Left ventricle myocardium superior (tissue), 1 donor: Measurements from ENCODE around the gene PSPH. TPM values are rescaled to one million over a fixed set of nuclear protein-coding genes. Genes with fewer than 3 reads are reported as not detected.
"Not testable (repeated sequence)": the region's sequence is repeated elsewhere in the genome, so short reads cannot be mapped to it uniquely, and the experiment has no call there.

Experiments used
- ATAC-seq: fragments of 200-7000 bp; cut with Tn5 transposase; one replicate; pipeline ENCODE4 v1.9.1; 2020; ENCODE audit warnings: mild to moderate bottlenecking, moderate library complexity
- DNase-seq: peaks from one replicate; pipeline ENCODE4 v3.0.0-alpha.2; 2020
- intact Hi-C: fragments of 100-400 bp; cut with micrococcal nuclease; formaldehyde crosslinking; loops from one replicate; pipeline ENCODE4 v1.11.0; 2022
- long read RNA-seq: library from polyadenylated mRNA; unstranded; transcript quantifications from one replicate; pipeline ENCODE4 v2.0.0, GENCODE V29; 2021
- total RNA-seq: library from RNA; stranded (reverse); fragmentation: NEBNext Ultra II Directional; extraction: Animal tissue kit (Norgen Biotek cat#: 25700); gene quantifications from one replicate; pipeline ENCODE4 v1.2.1, GENCODE V29; 2021
- donor health status: DM: no; HTN: yes; CAD: no; lungs with severe emphysema.

Gene PSPH
- 14.6 TPM for total RNA-seq
- long read RNA-seq, transcript PSPH-202 (8 exons, 2,178 nt): major isoform, 7 of 22 reads
- long read RNA-seq, partial matches to known transcripts: 1 of 22 reads
- long read RNA-seq, other reads (novel, unspliced or antisense): 11 of 22 reads

DNA sequence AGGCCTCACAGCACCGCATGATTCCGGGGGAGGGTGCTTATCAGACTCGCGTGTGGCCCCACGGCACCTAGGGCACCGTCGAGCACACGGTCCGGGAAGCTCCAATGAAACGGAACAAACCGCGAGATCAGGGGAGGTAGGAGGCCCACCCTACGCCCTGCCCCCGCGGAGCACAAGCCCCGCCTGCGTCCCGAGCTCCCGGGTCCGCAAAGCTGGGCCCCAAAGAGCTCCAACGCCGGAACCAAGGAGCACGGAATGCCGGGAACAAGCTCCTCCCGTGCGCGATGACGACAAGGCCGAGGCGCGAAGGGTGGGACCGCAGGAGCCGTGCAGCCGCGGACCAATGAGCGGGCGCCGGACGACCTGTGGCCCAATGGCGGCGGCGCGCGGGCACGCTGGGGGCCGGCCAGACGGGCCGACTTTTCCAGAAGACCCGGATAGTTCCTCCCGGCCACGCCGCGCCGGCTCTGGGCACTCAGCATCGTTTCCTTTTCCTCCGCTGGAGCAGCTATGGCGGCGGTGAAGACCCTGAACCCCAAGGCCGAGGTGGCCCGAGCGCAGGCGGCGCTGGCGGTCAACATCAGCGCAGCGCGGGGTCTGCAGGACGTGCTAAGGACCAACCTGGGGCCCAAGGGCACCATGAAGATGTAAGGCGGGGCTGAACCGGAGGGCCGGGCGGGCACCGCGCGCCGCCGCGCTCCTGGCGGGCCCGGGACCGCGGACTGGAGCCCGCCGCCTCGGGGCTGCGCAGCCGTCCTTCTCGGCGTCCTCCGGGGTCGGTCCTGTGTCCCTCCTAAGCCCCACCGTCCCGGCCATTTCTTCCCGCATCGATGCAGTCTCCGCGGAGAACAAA is at the start of gene PSPH, which contains the start of gene CCT6A:
Gene PSPH, minus strand, starts transcription at position 106 of the 853 bp plus-strand sequence. CDS start 30,232 bp downstream, outside the sequence.
Gene CCT6A, plus strand, starts transcription at position 427 of the 853 bp plus-strand sequence. Its CDS starts 84 bp downstream, at position 511.
- DNase-seq: peak; percentile 99
- peak; percentile 100 for ATAC-seq
- intact Hi-C loops: no loop called here

DNA sequence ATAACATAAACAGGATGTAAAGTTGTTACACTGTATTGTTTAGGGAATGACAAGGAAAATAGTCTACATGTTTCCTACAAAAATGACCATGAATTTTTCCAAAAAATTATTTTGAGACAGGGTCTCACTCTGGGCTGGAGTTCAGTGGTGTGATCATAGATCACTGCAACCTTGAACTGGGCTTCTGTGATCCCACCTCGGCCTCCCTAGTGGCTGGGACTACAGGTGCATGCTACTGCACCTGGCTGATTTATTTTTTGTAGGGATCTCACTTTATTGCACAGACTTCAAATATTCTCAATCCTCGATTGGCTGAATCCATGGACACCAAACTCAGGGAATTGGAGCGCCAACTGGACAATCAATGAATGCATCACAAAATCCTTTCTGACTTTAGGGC is 48.4 kb upstream of the PSPH start:
- ATAC-seq (no peak), DNase-seq (no peak)
- intact Hi-C loops: no loop called here

DNA sequence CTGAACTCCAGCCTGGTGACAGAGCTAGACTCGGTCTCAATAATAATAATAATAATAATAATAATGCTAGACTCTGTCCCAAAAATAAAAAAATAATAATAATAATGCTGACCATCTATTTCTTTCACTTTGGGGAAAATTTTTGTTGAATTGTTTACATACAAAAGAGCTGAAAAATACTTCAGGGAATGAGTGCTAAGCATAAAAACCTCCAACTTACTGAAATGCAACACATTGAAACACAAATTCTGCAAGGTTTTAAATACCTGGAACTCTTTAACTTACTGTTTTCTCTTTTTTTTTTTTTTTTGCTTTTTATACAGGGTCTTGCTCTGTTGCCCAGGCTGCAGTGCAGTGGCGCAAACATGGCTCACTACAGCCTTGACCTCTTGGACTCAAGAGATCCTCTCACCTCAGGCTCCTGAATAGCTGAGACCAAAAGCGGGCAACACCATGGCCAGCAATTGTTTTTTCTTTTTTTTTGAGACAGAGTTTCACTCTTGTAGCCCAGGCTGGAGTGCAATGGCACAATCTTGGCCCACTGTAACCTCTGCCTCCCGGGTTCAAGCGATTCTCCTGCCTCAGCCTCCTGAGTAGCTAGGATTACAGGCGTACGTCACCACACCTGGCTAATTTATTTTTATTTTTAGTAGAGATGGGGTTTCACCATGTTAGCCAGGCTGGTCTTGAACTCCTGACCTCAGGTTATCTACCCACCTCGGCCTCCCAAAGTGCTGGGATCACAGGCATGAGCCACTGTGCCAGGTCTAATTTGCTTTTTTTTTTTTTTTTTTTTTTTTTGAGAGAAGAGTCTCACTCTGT is 47.2 kb upstream of the PSPH start:
- intact Hi-C loops, ATAC-seq, DNase-seq: not testable (repeated sequence)

GRCh38 chr7:56097700-56098099 is 46.5 kb upstream of the PSPH start:
- intact Hi-C loops: no loop called here
- DNase-seq: peak; percentile 51
- ATAC-seq: peak; percentile 60

DNA sequence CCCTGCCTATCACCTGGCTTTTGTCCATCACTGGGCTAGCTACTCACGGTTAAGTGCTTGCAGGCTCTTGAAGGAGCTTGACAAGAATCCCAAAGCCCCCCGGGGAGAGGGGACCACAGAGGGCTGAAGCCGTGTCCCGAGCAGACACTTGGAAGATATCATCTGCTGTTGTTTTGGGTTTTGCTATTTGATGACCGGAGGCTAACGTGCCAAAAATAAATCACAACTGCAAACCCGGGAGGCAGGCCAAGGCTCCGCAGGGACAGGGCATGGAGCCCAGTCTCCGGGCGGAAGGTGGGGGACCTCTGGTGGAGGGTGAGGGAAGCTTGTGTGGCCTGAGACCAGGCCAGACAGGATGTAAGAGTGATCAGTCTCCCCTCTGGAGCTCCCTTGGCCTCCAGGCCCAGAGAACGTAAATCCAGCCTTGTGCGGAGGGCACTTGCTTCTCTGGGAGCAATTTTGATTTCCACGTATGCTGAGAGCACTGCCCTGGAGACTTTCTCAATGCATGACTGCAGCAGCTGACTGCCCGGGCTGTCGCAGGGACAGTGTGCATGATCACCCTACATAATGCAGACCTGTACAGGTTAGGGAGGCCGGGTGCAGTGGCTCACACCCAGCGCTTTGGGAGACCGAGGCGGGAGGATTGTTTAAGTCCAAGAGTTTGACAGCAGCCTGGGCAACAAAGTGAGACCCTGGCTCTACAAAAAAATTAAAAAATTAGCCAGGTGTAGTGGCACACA is 41.7 kb upstream of the PSPH start, which contains the start of gene PHKG1:
Gene PHKG1, minus strand, starts transcription at position 164 of the 743 bp plus-strand sequence. CDS start 4,011 bp downstream, outside the sequence.
- ATAC-seq: peak; percentile 89
- DNase-seq: peak; percentile 91
- intact Hi-C loops: no loop called here

DNA sequence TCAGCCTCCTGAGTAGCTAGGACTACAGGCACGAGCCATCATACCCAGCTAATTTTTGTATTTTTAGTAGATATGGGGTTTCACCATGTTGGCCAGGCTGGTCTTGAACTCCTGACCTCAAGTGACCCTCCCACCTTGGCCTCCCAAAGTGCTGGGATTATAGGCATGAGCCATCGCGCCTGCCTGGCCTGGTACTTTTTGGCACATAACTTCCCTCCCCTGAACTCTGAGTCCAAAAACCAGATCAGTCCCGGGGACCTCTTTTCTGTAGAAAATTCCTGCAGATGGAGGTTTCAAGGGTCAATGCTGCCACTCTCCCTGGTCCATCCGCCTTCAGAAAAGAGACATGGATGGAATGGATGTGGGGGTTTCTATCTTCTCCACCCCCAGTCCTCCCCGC is 41.1 kb upstream of the PSPH start:
- ATAC-seq: peak; percentile 35
- DNase-seq, intact Hi-C loops: not testable (repeated sequence)

DNA sequence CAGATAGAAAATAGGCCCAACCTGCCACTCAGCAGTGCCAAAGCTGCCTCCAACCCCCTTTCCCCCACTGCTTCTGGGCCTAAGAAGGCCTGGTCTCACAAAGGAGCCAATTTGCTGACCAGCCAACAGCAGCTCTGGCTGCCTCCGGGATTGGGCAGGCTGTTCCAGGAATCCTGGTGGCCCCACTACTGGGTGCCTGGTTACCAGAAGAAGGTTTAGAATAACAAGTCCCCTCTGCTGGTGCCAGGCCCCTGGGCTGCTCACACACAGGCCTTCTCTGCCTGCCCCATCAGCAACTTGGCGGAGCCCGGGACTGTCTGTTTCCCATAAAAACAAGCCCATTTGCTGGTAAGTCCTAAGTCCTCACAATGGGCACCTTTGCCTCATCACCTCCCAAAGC is 40.3 kb upstream of the PSPH start:
- peak; percentile 93 for ATAC-seq
- intact Hi-C loops: no loop called here
- peak; percentile 84 for DNase-seq

DNA sequence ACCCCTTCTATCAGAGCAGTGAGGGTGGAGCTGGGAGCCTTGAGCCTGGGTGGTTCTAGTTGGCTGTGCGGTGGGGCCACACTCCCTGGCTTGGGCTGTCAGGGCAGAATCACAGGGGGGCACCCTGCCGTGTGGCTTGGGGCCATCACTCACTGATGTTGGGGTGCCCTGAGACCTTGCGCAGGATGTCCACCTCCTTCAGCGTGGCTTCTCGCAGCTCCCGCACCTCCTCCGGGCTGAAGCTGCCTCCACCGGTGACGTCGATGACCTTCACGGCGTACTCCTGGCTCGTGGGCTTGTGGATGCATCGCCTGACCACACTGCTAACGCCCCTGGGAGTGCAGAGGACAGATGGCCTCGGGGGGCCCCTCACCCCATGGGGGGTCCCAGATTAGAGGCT is 36.2 kb upstream of the PSPH start:
- intact Hi-C loops: no loop called here
- DNase-seq (no peak), ATAC-seq (no peak)

GRCh38 chr7:56086761-56087160 is 35.5 kb upstream of the PSPH start:
- ATAC-seq (no peak), DNase-seq (no peak)
- intact Hi-C loops: no loop called here

GRCh38 chr7:56083150-56083785 is 32.0 kb upstream of the PSPH start:
- peak; percentile 49 for ATAC-seq
- peak; percentile 84 for DNase-seq
- intact Hi-C loops: no loop called here

GRCh38 chr7:56081626-56082340 is 30.5 kb upstream of the PSPH start:
- intact Hi-C loops: no loop called here
- DNase-seq (no peak), ATAC-seq (no peak)

DNA sequence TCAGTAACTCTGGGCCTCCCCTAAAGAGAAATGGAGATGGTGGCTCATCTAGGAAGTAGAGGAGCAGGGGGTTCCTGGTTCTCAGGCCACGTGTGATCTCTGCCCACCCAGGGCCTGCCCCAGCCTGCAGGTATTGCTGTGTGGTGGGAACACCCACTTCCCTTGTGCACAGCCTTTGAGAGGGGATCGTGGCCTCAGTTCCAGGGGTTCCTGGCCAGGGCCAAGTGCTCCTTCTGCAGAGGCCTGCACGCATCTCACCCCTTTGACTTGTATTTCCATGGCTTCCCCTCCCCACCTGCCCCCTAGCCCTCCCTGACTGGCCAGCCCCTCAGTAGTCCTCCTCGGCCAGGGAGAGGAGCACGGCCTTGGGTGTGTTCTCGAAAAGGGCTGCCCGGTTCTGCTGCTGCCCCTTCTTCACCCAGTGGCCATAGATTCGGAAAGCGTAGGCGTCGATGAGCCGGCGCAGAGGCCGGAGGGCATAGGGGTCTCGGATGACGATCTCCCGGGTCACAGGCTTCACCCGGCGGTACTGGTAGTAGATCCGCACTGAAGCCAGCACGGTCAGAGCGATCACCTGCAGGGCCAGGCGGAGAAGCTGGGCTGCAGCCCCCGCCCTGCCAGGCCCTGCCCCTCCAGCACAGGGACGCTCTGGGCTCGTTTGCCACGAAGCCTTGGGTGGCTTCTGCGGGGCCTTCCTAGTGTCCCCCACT is 29.6 kb upstream of the PSPH start:
- intact Hi-C loops, DNase-seq, ATAC-seq: not testable (repeated sequence)

- DNase-seq (peak; percentile 92), ATAC-seq (peak; percentile 89)
- intact Hi-C loops: no loop called here
These were observed 28.4 kb upstream of the PSPH start for GRCh38 chr7:56079450-56080185.

DNA sequence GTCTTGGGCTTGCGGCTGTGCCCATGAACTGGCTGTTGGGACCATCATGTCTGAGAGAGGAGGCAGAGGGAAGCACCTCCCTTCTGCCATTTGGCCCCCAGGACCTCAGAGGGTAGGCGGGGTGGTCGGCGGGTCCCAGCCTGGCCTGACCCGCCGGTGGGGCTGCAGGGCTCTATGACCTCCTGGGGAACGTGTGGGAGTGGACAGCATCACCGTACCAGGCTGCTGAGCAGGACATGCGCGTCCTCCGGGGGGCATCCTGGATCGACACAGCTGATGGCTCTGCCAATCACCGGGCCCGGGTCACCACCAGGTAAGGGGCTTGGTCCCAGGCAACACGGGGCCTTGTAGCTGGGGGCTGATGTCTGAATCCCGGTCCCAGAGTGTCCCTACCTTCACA is 27.0 kb upstream of the PSPH start:
- intact Hi-C loops: no loop called here
- no peak for ATAC-seq
- no peak for DNase-seq

- intact Hi-C loops: no loop called here
- DNase-seq: no peak
- ATAC-seq: no peak
These were observed 26.4 kb upstream of the PSPH start for GRCh38 chr7:56077681-56078080.

- peak; percentile 91 for DNase-seq
- peak; percentile 91 for ATAC-seq
- intact Hi-C loops: no loop called here
These were observed 23.1 kb upstream of the PSPH start for GRCh38 chr7:56074371-56074791.
